ENCODE measurements around the gene SMC3.

DNA sequence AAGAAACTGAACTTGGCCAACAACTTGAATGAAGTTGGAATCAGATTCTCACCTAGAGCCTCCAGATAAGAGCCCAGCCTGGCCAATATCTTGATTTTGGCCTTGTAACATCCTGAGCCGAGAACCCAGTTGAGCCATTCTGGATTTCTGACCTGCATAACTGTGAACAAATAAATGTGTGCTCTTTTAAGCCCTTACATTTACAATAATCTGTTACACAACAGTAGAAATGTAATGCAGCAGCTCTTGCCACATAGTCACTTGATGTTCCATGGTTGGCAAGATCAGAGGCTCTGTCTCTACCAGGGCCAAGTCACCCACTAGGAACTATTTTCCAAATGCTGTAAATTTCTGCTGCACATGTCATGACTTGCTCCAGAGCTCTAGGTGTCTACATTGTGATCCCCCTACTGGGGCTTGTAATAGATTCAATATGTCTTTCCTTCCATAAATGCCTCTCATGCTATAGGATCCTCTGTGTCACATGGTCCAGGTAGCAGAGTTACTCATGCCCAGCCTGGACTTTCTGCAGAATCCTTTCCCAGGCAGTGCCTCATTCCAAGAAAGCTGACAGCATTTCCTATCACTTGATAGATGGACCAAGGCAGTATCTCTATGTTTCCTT is 65.2 kb downstream of the SMC3 start:
- TF ChIP-seq, protein P1, sequence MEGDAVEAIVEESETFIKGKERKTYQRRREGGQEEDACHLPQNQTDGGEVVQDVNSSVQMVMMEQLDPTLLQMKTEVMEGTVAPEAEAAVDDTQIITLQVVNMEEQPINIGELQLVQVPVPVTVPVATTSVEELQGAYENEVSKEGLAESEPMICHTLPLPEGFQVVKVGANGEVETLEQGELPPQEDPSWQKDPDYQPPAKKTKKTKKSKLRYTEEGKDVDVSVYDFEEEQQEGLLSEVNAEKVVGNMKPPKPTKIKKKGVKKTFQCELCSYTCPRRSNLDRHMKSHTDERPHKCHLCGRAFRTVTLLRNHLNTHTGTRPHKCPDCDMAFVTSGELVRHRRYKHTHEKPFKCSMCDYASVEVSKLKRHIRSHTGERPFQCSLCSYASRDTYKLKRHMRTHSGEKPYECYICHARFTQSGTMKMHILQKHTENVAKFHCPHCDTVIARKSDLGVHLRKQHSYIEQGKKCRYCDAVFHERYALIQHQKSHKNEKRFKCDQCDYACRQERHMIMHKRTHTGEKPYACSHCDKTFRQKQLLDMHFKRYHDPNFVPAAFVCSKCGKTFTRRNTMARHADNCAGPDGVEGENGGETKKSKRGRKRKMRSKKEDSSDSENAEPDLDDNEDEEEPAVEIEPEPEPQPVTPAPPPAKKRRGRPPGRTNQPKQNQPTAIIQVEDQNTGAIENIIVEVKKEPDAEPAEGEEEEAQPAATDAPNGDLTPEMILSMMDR (IDR thresholded peaks at IDR 0.05; ENCODE audit: poor library complexity) = no peak
- TF ChIP-seq EZH2 (IDR thresholded peaks at IDR 0.05; ENCODE audit: borderline replicate concordance) (no peak), EZH2phosphoT487 (IDR thresholded peaks at IDR 0.05; ENCODE audit: low read depth, severe bottlenecking, unreplicated experiment) (no peak)

Data from hepatocyte (in vitro differentiated cells).